ENCODE measurements around the gene UBLCP1.

DNA sequence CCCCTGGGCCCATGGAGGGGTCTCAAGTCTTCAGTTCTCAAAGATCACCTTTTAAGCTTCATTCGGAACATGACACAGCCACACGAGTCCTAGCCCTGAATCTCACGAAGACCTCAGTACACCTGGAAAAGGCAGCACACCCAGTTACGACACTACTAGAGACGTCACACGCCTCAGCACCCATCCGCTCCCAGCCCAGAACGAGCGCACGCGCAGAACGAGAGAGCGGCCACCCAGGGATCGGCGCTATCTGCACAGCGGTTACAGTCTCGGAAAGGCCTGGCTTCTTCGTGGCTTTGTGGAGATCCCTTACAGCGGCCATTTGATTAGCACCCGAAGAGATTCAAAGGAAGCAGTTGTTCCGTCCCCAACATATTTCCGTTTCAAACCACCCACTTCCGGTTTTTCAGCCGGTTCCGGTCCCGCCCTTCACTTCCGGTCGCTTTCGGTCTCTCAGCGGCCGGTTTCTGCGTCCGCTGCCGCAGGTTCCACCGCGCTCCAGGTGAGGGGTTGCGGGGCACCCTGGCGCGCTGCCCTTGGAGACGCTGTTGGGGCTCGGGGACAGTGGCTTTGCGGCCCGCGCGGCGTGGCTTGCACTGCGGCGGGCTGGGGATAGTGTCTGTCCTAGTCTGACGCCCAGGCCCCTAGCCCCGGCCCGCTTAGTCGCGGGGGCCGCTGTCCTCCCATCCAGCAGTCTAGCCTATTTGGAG is at the start of gene UBLCP1:
- TF ChIP-seq CTCF (IDR thresholded peaks at IDR 0.05; ENCODE audit: insufficient read depth, low read length) (no peak), POLR2AphosphoS5 (IDR thresholded peaks at IDR 0.05; ENCODE audit: low read depth) (no peak; the same call in 1 of the 2 replicates), GABPA (IDR thresholded peaks at IDR 0.05; ENCODE audit: low read depth) (peak; percentile 95)
